KOPT-K1 (cell line): Measurements from ENCODE around the gene KLK11.

Experiments
- H3K27ac ChIP-seq: fragments of 200-600 bp; sonication (generic); 2 replicates; pipeline ENCODE4 v1.5.1; 2016; ENCODE audit warnings: antibody characterized with exemption, mild to moderate bottlenecking, low read depth, low read length; ENCODE audit not compliant: poor library complexity, severe bottlenecking
- H3K36me3 ChIP-seq: fragments of 200-600 bp; sonication (generic); 2 replicates; pipeline ENCODE4 v1.5.1; 2017; ENCODE audit warnings: antibody characterized with exemption, mild to moderate bottlenecking, low read length, moderate library complexity; ENCODE audit not compliant: insufficient read depth
- H3K9me3 ChIP-seq: fragments of 200-600 bp; sonication (generic); 2 replicates; pipeline ENCODE4 v1.5.1; 2017; ENCODE audit warnings: antibody characterized with exemption, low read length, mild to moderate bottlenecking; ENCODE audit not compliant: insufficient read depth, poor library complexity, severe bottlenecking

KLK11 gene

GRCh38 chr19:51026554-51026831 is at the start of gene KLK11:
KLK11 (minus strand) TSS chr19:51026616; CDS start chr19:51025631, 985 bp downstream.
- H3K27ac ChIP-seq = no peak within 1 kb of the TSS
- no peaks in the 10 kb centered on the region for H3K9me3 ChIP-seq
- H3K36me3 ChIP-seq = no peaks in the 10 kb centered on the region

GRCh38 chr19:51075998-51076397 is 49.6 kb upstream of the KLK11 start:
- Histone ChIP-seq H3K9me3 (peaks cover 20% of the 10 kb centered on the region), H3K27ac (no peak overlapping the region), H3K36me3 (no peaks in the 10 kb centered on the region)

GRCh38 chr19:51071095-51071405 is 44.6 kb upstream of the KLK11 start:
- Histone ChIP-seq H3K9me3 (peaks cover 20% of the 10 kb centered on the region), H3K27ac (no peak overlapping the region), H3K36me3 (no peaks in the 10 kb centered on the region)

- peaks cover 20% of the 10 kb centered on the region for H3K9me3 ChIP-seq
- no peak overlapping the region for H3K27ac ChIP-seq
- H3K36me3 ChIP-seq = no peaks in the 10 kb centered on the region
These were observed 44.1 kb upstream of the KLK11 start for GRCh38 chr19:51070334-51071094.

GRCh38 chr19:51066393-51067186 is 40.2 kb upstream of the KLK11 start:
- Histone ChIP-seq H3K9me3 (no peaks in the 10 kb centered on the region), H3K27ac (no peak overlapping the region), H3K36me3 (no peaks in the 10 kb centered on the region)

GRCh38 chr19:51065221-51065960 is 39.0 kb upstream of the KLK11 start:
- Histone ChIP-seq H3K9me3 (no peaks in the 10 kb centered on the region), H3K36me3 (no peaks in the 10 kb centered on the region), H3K27ac (no peak overlapping the region)

GRCh38 chr19:51064534-51065220 is 38.3 kb upstream of the KLK11 start, which contains the start of gene KLK13:
KLK13 (minus strand) TSS chr19:51065092; CDS start chr19:51065067, 25 bp downstream.
- Histone ChIP-seq H3K36me3 (no peaks in the 10 kb centered on the region), H3K27ac (no peak within 1 kb of the TSS), H3K9me3 (no peaks in the 10 kb centered on the region)

GRCh38 chr19:51063664-51064063 is 37.2 kb upstream of the KLK11 start:
- no peaks in the 10 kb centered on the region for H3K36me3 ChIP-seq
- H3K9me3 ChIP-seq = no peaks in the 10 kb centered on the region
- H3K27ac ChIP-seq = no peak overlapping the region

GRCh38 chr19:51060973-51061372 is 34.6 kb upstream of the KLK11 start:
- no peak overlapping the region for H3K27ac ChIP-seq
- no peaks in the 10 kb centered on the region for H3K36me3 ChIP-seq
- H3K9me3 ChIP-seq = no peaks in the 10 kb centered on the region

- Histone ChIP-seq H3K36me3 (no peaks in the 10 kb centered on the region), H3K9me3 (no peaks in the 10 kb centered on the region)
These were observed 33.9 kb upstream of the KLK11 start for GRCh38 chr19:51060336-51060735.

GRCh38 chr19:51059715-51060114 is 33.3 kb upstream of the KLK11 start:
- Histone ChIP-seq H3K27ac (no peak overlapping the region), H3K9me3 (no peaks in the 10 kb centered on the region)

More at GRCh38 chr19:51060336-51060735, 33.9 kb upstream of the KLK11 start:
- H3K27ac ChIP-seq = no peak overlapping the region

GRCh38 chr19:51055866-51056265 is 29.4 kb upstream of the KLK11 start:
- no peak overlapping the region for H3K27ac ChIP-seq
- no peaks in the 10 kb centered on the region for H3K36me3 ChIP-seq
- no peaks in the 10 kb centered on the region for H3K9me3 ChIP-seq

More at GRCh38 chr19:51059715-51060114, 33.3 kb upstream of the KLK11 start:
- no peaks in the 10 kb centered on the region for H3K36me3 ChIP-seq

GRCh38 chr19:51047031-51047335 is 20.6 kb upstream of the KLK11 start:
- Histone ChIP-seq H3K27ac (no peak overlapping the region), H3K36me3 (no peaks in the 10 kb centered on the region), H3K9me3 (peaks cover 7% of the 10 kb centered on the region)

GRCh38 chr19:51044327-51044726 is 17.9 kb upstream of the KLK11 start:
- Histone ChIP-seq H3K36me3 (no peaks in the 10 kb centered on the region), H3K9me3 (no peaks in the 10 kb centered on the region), H3K27ac (no peak overlapping the region)

GRCh38 chr19:51043497-51043896 is 17.1 kb upstream of the KLK11 start:
- H3K9me3 ChIP-seq = no peaks in the 10 kb centered on the region

More at GRCh38 chr19:51043497-51043896, 17.1 kb upstream of the KLK11 start:
- no peak overlapping the region for H3K27ac ChIP-seq
- H3K36me3 ChIP-seq = no peaks in the 10 kb centered on the region
